GM12891 (cell line): ENCODE measurements around the gene TBC1D26.
A peak's percentile ranks its signal among the peaks of the same experiment; 100 is the strongest.
"Not testable (repeated sequence)": the region's sequence is repeated elsewhere in the genome, so short reads cannot be mapped to it uniquely, and the experiment has no call there.

Experiments
- DNase-seq: peaks from one replicate; pipeline ENCODE4 v3.0.0; 2011; ENCODE audit warnings: low spot score; ENCODE audit not compliant: insufficient read length
- FAIRE-seq: peaks from 2 replicates; lab custom pipeline; 2011; peaks lifted over from hg19 to GRCh38; lab: Jason Lieb, UNC
- PAX5 ChIP-seq: IDR thresholded peaks from 2 replicates; pipeline ENCODE4 v1.6.1; 2011; ENCODE audit warnings: low read length, moderate library complexity, mild to moderate bottlenecking; ENCODE audit not compliant: insufficient read depth, severe bottlenecking
- POLR2A ChIP-seq: IDR thresholded peaks from 2 replicates; pipeline ENCODE4 v1.6.1; 2011; ENCODE audit warnings: low read depth, low read length, control low read depth
- POLR2AphosphoS5 ChIP-seq: IDR thresholded peaks from 2 replicates; pipeline ENCODE4 v1.6.1; 2011; ENCODE audit warnings: low read depth, low read length, control low read depth
- POU2F2 ChIP-seq: IDR thresholded peaks from 2 replicates; pipeline ENCODE4 v1.6.1; 2011; ENCODE audit warnings: low read depth, mild to moderate bottlenecking, control low read depth, low read length, moderate library complexity
- SPI1 ChIP-seq: IDR thresholded peaks from 2 replicates; pipeline ENCODE4 v1.6.1; 2011; ENCODE audit warnings: low read depth, low read length, control low read depth
- TAF1 ChIP-seq: IDR thresholded peaks from 2 replicates; pipeline ENCODE4 v1.6.1; 2011; ENCODE audit warnings: low read depth, low read length, control low read depth

TBC1D26 gene

DNA sequence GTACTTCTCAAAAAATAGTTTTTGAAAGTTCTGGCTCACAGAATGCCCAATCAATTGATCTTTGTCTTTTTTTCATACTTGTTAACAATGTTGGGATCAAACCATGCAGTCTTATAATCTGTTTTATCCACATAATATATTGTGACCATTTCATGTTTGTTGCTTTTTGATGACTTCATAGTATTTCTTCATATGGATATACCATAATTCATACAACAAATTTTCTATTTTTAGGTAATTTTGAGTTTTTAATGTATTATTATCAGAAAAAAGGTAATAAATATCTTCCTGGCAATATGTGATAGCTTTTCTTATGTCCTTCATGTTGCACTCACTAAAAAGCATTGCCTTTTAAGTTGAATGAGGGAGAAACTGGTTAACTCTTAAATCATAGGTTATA is 44.8 kb downstream of the TBC1D26 start:
- FAIRE-seq (no peak), DNase-seq (no peak)
- TF ChIP-seq SPI1 (no peak), POLR2AphosphoS5 (no peak), TAF1 (no peak), POLR2A (no peak), POU2F2 (no peak), PAX5 (no peak)

DNA sequence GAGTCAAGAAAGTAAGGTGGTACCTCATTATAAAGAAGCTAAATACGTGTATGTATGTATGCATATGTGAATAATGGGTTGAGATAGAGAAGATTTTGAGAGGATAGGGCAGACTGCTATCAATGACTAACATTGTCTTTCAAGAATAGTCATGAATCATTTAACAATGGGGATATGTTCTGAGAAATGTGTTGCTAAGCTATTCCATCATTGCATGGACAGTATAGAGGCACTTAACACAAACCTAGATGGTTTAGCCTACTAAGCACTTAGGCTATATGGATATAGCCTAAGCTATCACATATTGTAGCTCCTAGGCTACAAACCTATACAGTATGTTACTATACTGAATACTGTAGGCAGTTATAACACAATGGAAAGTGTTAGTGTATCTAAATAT is 45.2 kb downstream of the TBC1D26 start:
- TF ChIP-seq POLR2AphosphoS5 = no peak
- TF ChIP-seq POU2F2 = no peak
- no peak for TF ChIP-seq TAF1
- TF ChIP-seq POLR2A = no peak
- TF ChIP-seq SPI1 = no peak
- no peak for TF ChIP-seq PAX5
- FAIRE-seq (no peak), DNase-seq (no peak)

DNA sequence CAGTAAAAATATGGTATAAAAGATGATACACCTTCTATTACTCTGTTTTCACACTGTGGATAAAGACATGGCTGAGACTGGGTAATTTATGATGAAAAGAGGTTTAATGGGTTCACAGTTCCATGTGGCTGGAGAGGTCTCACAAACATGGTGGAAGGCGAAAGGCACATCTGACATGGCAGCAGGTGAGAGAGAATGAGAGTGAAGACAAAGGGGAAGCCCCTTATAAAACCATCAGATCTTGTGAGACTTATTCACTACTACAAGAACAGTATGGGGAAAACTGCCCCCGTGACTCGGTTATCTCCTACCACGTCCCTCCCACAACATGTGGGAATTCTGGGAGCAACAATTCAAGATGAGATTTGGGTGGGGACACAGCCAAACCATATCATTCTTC is 45.6 kb downstream of the TBC1D26 start:
- DNase-seq (no peak), FAIRE-seq (no peak)

DNA sequence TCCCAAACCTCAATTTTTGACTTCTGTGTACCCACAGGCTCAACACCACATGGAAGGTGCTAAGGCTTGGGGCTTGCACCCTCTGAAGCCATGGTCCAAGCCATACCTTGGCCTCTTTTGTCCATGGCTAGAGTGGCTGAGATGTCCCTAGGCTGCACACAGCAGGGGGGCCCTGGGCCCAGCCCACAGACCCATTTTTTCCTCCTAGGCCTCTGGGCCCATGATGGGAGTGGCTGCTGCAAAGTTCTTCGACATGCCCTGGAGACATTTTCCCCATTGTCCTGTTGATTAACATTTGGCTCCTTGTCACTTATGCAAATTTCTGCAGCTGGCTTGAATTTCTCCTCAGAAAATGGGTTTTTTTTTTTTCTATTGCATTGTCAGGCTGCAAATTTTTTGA is 47.0 kb downstream of the TBC1D26 start:
- TF ChIP-seq PAX5 = no peak
- TF ChIP-seq SPI1 = no peak
- TF ChIP-seq POU2F2 = no peak
- no peak for TF ChIP-seq POLR2A
- TF ChIP-seq TAF1 = no peak
- TF ChIP-seq POLR2AphosphoS5 = no peak

More for the DNA sequence above, 45.6 kb downstream of the TBC1D26 start:
- TF ChIP-seq POLR2A (no peak), POU2F2 (no peak), PAX5 (no peak), TAF1 (no peak), POLR2AphosphoS5 (no peak), SPI1 (no peak)

DNA sequence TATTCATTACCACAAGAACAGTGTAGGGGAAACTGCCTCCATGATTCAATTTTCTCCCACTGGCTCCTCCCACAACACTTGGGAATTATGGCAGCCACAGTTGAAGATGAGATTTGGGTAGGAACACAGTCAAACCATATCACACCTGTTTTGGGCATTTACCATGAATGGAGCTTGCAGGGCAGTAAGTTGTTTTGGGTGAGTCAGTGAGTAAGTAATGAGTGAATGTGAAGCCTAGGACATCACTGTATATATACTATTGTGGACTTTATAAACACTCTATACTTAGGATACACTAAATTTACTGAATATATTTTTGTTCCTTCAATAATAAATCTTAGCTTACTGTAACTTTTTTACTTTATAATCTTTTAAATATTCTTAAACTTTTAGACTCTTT is 48.1 kb downstream of the TBC1D26 start:
- DNase-seq (no peak), FAIRE-seq (no peak)
- TF ChIP-seq POU2F2 (no peak), SPI1 (no peak), TAF1 (no peak), POLR2A (no peak), POLR2AphosphoS5 (no peak), PAX5 (no peak)

More for the DNA sequence above, 47.0 kb downstream of the TBC1D26 start:
- FAIRE-seq (no peak), DNase-seq (no peak)

DNA sequence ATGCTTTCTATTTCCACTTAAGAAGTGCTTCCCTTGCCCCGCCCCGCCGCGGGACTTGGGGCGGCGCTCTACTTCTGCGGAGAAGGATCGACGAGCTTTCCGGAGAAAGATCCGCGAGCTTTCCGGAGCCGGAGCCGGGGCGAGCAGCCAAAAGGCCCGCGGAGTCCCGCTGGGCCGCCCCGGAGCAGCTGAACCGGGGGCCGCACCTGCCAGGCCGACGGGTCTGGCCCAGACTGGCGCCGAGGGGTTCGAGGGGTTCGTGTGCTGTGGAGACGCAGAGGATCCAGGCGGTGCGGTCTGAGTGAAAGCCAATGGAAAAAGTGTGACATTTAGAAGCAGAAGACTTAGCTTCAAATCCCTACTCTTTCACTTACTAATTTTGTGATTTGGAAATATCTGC is 50.8 kb downstream of the TBC1D26 start:
- TF ChIP-seq PAX5 (no peak), SPI1 (no peak), POU2F2 (no peak), POLR2A (no peak), POLR2AphosphoS5 (no peak), TAF1 (no peak)
- no peak for DNase-seq
- no peak for FAIRE-seq

DNA sequence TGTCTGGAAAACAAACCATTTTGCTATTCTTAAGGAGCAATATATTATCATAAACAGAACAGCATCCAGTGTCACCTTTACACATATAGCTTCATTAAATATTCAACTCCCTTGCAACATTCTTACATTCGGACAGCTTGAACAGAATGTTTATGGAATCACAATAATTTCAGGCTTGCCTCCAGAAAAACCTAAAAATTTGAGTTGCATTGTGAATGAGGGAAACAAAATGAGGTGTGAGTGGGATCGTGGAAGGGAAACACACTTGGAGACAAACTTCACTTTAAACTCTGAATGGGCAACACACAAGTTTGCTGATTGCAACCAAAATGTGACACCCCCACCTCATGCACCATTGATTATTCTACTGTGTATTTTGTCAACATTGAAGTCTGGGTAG is 51.4 kb downstream of the TBC1D26 start:
- TF ChIP-seq POU2F2 = no peak
- DNase-seq (no peak), FAIRE-seq (peak; percentile 56)

DNA sequence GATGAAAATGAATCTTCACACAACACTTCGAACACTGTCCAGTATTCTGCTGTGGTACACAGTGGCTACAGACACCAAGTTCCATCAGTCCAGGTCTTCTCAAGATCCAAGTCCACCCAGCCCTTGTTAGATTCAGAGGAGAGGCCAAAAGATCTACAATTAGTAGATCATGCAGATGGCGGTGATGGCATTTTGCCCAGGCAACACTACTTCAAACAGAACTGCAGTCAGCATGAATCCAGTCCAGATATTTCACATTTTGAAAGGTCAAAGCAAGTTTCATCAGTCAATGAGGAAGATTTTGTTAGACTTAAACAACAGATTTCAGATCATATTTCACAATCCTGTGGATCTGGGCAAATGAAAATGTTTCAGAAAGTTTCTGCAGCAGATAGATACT is 52.3 kb downstream of the TBC1D26 start:
- DNase-seq, FAIRE-seq: not testable (repeated sequence)

DNA sequence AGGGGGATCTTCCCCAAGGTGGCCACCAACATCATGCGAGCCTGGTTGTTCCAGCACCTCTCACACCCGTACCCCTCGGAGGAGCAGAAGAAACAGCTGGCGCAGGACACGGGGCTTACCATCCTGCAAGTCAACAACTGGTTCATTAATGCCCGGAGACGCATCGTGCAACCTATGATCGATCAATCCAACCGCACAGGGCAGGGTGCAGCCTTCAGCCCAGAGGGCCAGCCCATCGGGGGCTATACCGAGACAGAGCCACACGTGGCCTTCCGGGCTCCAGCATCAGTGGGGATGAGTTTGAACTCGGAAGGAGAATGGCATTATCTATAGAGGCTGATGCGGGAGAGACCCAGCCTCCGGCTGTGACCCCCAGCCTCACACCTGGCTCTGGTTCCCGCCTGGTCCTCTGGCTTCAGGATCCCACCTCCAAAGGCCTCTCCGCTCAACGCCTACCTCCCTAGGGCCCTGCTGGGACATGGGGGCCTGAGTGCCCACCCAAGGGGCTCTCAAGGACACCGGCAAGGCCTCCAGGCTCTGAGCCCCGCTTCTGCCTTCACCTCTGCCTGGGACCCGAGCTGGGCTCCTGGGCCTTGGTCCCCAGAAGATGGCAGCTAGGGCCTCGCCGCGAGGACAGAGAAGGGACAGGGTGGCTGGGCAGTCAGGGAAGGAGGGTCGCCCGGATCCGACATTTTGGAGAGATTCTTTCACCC is 55.4 kb downstream of the TBC1D26 start:
- FAIRE-seq, DNase-seq: not testable (repeated sequence)

DNA sequence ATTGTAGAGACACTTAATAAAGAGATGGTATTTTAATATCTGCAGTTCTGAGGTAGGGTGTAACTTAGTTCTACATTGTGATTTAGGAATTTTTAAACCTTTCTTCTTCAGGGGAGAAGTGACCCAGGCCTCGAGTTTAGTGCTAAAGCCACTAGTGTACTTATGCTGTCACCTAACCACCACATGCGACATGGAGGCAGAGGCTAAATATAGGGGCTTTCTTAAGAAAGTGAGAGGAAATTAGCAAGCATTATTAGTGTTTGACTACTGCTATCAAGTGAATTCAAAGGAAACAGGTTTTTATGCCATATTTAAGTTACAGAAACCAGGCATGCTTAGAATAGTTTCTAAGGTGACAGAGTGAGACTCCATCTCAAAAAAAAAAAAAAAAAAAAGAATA is 56.3 kb downstream of the TBC1D26 start:
- DNase-seq, FAIRE-seq: not testable (repeated sequence)
